ENCODE data around the gene STAG1.

STAG1 gene

DNA sequence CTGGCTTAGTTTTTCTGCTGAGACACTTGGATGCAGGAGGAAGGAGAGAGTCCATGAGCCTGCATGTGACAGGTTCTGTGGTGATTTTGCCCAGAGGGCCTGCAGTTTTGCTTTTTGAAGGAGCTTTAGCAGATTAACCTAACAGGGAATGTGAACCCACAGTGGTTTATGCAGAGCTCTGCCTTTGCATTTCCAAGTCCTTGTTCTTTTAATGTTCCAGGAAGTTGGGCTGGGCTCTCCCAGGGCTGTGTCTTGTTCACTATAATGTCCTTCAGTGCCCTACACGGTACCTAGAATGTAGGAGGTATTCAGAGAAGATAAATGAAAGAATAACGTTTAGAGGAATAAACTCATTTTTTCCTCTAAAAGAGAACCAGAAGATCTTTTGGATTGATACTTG lies 451.7 kb downstream of the STAG1 start:
- Mint-ChIP-seq H3K9me3 (no peaks in the 10 kb centered on the region), H3K27ac (no peak overlapping the region), H3K4me3 (no peak overlapping the region), H3K36me3 (ENCODE audit: insufficient read depth) (peaks cover 11% of the 10 kb centered on the region), H3K4me1 (ENCODE audit: low read depth in 2 of 2) (no peaks in the 10 kb centered on the region), H3K27me3 (no peaks in the 10 kb centered on the region)
- ATAC-seq (replicated peaks), result no peak
- no peak for DNase-seq

- Mint-ChIP-seq H3K27ac (peak overlapping the region in 1 of 2 donors; percentile 27), H3K36me3 (ENCODE audit: insufficient read depth) (peaks cover 20% of the 10 kb centered on the region), H3K4me1 (ENCODE audit: low read depth in 2 of 2) (no peaks in the 10 kb centered on the region), H3K27me3 (no peaks in the 10 kb centered on the region), H3K9me3 (no peaks in the 10 kb centered on the region), H3K4me3 (no peak overlapping the region)
- ATAC-seq (replicated peaks) (no peak), DNase-seq (no peak)
These were observed 454.4 kb downstream of the STAG1 start for GRCh38 chr3:136297826-136298225.

GRCh38 chr3:136296960-136297359 lies 455.2 kb downstream of the STAG1 start:
- H3K4me1 Mint-ChIP-seq (ENCODE audit: low read depth in 2 of 2), result no peaks in the 10 kb centered on the region
- H3K9me3 Mint-ChIP-seq, result no peaks in the 10 kb centered on the region
- H3K27ac Mint-ChIP-seq, result no peak overlapping the region
- H3K4me3 Mint-ChIP-seq, result no peak overlapping the region
- peaks cover 18% of the 10 kb centered on the region for H3K36me3 Mint-ChIP-seq (ENCODE audit: insufficient read depth)
- no peaks in the 10 kb centered on the region for H3K27me3 Mint-ChIP-seq
- DNase-seq (no peak), ATAC-seq (replicated peaks) (no peak)

DNA sequence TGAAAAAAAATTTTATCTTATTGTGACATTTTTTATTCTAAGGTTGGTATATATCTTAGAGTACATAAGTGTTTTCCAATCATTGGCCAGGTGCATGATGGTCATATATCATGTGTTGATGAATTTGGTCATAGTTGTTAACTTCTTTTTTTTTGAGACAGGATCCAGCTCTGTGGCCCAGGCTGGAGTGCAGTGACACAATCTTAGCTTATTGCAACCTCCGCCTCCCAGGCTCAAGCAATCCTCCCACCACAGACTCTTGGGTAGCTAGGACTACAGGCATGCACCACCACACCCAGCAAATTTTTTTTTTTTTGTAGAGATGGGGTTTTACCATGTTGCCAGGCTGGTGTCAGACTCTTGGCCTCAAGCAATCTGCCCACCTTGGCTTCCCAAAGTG lies 458.0 kb downstream of the STAG1 start:
- Mint-ChIP-seq H3K27ac (no peak overlapping the region), H3K36me3 (ENCODE audit: insufficient read depth) (peaks cover 16% of the 10 kb centered on the region), H3K4me3 (no peak overlapping the region), H3K27me3 (no peaks in the 10 kb centered on the region), H3K4me1 (ENCODE audit: low read depth in 2 of 2) (peaks cover 5% of the 10 kb centered on the region in 2 donors), H3K9me3 (no peaks in the 10 kb centered on the region)
- DNase-seq, result no peak
- ATAC-seq (replicated peaks), result no peak

DNA sequence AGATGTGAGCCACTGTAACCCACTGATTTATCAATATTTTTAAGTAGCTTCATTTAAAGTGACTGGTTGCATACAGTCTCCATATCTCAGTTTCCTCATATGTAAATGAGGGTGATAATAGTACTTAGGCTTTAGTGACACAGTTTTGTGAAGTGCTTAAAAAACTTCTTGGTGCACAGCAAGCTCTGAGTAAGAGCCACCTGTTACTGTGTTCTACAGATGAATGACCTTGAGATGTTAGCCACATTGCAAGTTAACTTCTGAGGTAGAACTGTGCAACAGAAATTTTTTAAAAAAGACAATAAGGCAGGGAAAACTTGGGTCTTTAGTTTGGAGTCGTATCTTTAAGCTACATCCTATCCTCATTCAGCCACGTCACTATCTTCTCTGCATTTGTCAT lies 458.9 kb downstream of the STAG1 start:
- Mint-ChIP-seq H3K4me3 (no peak overlapping the region), H3K4me1 (ENCODE audit: low read depth in 2 of 2) (peaks cover 5% of the 10 kb centered on the region in 2 donors), H3K36me3 (ENCODE audit: insufficient read depth) (peaks cover 13% of the 10 kb centered on the region), H3K9me3 (no peaks in the 10 kb centered on the region), H3K27ac (no peak overlapping the region), H3K27me3 (no peaks in the 10 kb centered on the region)
- DNase-seq (no peak), ATAC-seq (replicated peaks) (no peak)

- peaks cover 9% of the 10 kb centered on the region for H3K36me3 Mint-ChIP-seq (ENCODE audit: insufficient read depth)
- no peaks in the 10 kb centered on the region for H3K27me3 Mint-ChIP-seq
- ATAC-seq (replicated peaks) (no peak), DNase-seq (no peak)
- H3K4me1 Mint-ChIP-seq (ENCODE audit: low read depth in 2 of 2), result peaks cover 5% of the 10 kb centered on the region in 2 donors
- no peaks in the 10 kb centered on the region for H3K9me3 Mint-ChIP-seq
- H3K4me3 Mint-ChIP-seq, result no peak overlapping the region
- no peak overlapping the region for H3K27ac Mint-ChIP-seq
These were observed 459.7 kb downstream of the STAG1 start for GRCh38 chr3:136292500-136292899.

- H3K4me3 Mint-ChIP-seq, result no peak overlapping the region
These were observed 460.9 kb downstream of the STAG1 start for GRCh38 chr3:136291302-136291701.

More at GRCh38 chr3:136291302-136291701, 460.9 kb downstream of the STAG1 start:
- DNase-seq, result no peak
- Mint-ChIP-seq H3K27me3 (no peaks in the 10 kb centered on the region), H3K36me3 (ENCODE audit: insufficient read depth) (peaks cover 14% of the 10 kb centered on the region), H3K9me3 (no peaks in the 10 kb centered on the region), H3K4me1 (ENCODE audit: low read depth in 2 of 2) (peaks cover 5% of the 10 kb centered on the region in 2 donors), H3K27ac (no peak overlapping the region)
- ATAC-seq (replicated peaks), result no peak
